Posterior cingulate gyrus (tissue), 11 donors: ENCODE measurements around the gene TGM1.
"Not testable (repeated sequence)": the region's sequence is repeated elsewhere in the genome, so short reads cannot be mapped to it uniquely, and the experiment has no call there.

Experiments
- DNase-seq, 10 donors: peaks; one replicate each; pipeline versions ENCODE4 v3.0.0 to v3.0.0-alpha.2; 2020 to 2021; ENCODE audit warnings: mixed read lengths in 3 of 10
- intact Hi-C: fragments of 100-400 bp; cut with DNase I; formaldehyde crosslinking; loops from one replicate; pipeline ENCODE4 v1.15.1; 2023

Gene TGM1

DNA sequence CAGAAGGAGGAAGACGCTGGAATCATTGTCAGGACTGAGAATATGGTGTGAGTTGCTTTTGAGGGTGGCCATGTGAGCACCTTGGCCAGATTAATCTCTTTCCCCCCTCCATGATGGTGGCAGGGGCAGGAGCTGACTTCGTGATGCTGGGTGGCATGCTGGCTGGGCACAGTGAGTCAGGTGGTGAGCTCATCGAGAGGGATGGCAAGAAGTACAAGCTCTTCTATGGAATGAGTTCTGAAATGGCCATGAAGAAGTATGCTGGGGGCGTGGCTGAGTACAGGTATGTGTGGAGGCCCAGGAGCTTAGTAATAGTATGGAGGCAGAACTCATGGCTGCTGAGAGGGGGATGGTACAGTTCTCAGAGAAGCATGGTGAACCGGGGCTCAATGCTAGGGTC, 24.9 kb downstream of the TGM1 start:
- intact Hi-C loops: no loop called here
- no peak for DNase-seq

DNA sequence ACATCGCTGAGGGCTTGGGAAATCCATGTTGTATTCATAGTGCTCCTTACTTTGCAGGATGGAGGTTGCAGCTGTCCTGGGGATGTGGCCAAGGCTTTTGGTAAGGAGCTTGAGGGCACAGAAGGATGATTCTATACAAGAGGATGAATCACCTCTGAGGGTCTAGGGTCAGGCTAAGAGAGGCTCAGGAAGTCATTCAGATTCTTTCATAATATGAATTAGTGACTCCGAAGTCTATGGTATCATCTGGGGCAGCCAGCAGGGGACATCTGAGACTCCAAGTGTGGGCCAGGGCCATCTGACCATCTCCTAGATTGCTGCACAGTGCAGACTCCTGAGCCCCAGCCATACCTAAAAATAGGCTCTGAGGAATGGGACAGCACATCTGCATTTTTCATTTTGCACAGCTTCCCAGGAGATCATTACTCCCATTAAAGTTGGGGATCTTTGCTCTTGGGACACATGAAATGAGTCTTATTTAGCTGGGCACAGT, 25.5 kb downstream of the TGM1 start:
- intact Hi-C loops: no loop called here

DNA sequence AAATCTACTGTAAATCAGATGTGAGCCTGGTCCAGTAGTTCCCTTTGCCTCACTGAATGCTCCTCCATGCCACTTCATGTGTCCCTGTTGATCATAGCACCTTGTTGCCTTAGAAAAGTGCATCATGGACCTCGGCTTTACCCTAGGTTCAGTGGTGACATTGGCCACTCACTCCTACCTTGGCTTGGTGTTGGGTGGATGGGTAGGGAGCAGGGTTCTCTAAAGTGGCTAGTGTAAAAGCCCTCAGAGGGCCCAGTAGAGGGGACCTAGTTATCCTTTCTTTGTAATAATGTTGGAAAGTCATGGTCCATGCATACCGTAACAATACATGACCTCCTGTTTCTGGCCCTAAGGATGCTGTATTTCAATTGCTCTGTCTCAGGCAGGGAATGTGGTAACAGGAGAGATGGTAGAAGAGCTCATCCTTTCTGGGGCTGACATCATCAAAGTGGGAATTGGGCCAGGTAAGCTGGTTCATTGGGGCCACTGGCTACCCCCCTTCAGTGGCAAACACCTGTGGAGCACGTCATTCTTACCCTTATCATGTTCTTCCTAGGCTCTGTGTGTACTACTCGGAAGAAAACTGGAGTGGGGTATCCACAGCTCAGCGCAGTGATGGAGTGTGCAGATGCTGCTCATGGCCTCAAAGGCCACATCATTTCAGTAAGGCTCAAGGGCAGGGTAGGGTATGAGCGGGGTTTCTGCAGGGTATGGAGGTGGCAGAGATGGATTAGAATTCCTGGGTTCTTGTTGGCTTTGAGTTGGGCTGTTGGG, 26.1 kb downstream of the TGM1 start:
- no peak for DNase-seq
- intact Hi-C loops: no loop called here

More for the DNA sequence above, 25.5 kb downstream of the TGM1 start:
- no peak for DNase-seq

DNA sequence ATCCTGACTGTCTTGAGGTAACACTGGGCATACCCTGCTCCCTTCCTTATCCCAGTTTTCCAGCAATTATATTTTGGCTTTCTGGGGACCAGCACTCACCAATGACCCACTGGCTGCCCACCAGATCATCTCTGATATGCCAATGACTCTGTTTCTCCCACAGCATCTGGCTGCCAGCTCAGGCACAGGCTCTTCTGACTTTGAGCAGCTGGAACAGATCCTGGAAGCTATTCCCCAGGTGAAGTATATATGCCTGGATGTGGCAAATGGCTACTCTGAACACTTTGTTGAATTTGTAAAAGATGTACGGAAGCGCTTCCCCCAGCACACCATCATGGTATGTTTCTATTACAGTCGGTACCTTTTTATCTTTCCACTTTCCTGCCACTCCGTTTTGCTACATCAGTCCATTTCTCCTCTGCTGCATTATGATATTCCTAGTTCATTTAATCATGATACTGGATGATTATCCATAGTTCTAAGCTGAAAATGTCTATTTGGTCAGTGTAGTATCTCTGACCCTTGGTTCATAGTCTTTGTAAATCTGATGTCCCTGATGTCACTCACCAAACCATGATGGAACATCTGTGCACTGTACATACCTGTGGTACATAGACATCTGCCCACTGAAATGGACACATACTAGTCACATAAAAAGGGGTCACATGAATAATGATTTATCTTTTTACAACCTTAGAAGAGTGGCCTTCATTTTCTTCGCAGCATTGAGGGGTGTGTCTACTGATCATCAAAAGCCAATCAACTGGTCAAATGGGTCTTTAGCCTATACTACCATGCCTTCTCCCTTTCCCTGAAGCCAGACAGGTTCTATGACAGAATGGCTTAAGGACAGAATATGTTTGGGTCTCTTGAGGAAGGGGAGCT, 26.9 kb downstream of the TGM1 start:
- intact Hi-C loops: no loop called here
- DNase-seq: no peak

DNA sequence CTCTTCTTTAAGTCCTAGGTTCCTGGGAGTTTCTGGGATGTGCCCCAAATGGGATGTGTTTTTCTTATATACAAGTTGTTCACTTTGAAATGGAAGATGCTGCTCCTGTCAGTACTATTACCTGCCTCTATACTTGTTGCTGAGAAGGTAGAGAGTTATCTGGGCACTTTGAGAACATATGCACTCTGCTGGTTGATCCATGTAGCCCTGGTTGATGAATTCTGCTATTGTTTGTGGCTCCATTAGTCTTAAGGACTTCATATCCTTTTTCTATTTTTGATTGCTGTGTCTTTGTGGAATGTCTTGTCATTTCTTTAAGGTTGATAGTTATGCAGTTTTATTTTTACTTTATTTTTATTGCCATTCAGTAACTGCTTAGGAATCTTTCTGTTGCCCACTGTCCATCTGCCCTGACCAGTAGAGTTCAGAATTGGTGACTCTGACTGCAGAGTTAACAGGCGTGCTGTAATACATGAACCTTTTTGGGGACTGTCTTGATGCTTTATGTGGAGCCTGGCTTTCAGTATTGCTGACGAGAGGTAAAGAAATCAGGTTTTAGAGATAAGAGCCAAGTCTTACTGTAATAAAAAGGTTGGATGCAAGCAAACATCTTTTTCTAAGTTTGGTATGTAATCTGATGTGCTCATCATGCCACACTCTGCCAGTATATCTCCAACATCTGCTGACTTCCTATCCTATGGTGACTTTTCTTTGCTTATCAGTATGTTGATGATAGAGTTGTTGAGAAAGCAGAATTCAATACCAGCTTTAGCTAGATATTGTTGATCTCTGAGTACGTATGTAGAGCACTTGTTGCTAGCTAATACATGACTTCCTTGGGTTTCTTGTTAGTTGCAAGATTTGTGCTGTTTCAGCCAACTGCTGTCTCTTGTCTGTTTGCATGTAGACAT, 28.6 kb downstream of the TGM1 start:
- intact Hi-C loops: no loop called here
- DNase-seq: no peak

DNA sequence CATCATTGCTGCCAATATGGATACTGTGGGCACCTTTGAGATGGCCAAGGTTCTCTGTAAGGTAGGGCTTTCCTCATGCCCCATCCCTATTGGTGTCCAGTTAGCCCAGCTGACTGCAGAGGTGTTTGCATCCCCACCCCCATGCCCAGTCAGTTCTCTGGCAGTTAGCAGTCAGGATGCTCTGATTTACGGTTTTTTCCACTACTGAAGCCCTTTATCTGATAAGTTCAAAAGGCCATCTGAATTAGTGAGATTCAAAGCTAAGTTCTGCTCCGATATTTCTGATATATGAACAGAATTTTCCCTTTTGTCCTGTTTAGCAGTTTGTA, 29.5 kb downstream of the TGM1 start:
- intact Hi-C loops: no loop called here
- no peak for DNase-seq

DNA sequence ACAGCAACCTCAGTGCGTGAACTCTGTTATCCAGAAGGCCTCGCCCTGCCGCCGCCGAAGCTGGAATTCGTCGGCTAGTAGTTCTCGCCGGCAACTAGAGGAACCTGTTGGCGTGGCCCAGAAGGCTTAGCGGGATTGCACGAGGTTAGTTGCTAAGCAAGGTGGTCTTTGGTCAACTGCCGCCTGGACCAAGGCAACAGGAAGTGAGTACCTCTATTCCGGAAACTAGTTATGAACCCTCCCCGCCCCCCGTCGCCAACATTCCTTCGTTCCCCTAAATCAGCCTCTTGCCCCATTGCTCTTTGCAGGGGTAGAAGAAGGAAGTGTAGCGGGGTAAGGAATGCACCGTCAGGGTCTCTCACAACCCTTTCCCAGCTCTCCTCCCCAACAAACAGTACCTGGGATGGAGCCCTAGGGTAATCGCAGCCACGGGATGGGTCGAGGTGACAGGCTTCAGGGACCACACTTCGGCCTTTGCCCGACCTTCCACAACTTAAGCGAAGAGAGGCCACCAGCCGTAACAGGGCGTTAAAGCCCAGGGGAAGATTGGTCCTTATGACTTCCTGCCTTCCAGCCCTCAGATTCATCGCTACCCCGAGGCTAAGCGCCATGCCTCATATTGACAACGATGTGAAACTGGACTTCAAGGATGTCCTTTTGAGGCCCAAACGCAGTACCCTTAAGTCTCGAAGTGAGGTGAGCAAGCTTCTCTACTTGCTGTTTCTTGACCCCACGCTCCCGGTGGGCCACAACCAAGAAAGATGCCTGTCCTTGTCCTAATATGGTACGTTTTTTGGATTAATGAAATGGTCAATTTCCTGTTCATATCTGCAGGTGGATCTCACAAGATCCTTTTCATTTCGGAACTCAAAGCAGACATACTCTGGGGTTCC, 30.1 kb downstream of the TGM1 start, which contains the start of gene GMPR2:
GMPR2 (plus strand) TSS at position 285 of the 893 bp plus-strand sequence; CDS start at position 610, 325 bp downstream.
- DNase-seq: peak in 1 of 10 donors; percentile 76
- intact Hi-C loops: loop anchor here (1.0 kb wide), 1 partner anchor 9 kb away; the partner anchor contains the start of gene TINF2

DNA sequence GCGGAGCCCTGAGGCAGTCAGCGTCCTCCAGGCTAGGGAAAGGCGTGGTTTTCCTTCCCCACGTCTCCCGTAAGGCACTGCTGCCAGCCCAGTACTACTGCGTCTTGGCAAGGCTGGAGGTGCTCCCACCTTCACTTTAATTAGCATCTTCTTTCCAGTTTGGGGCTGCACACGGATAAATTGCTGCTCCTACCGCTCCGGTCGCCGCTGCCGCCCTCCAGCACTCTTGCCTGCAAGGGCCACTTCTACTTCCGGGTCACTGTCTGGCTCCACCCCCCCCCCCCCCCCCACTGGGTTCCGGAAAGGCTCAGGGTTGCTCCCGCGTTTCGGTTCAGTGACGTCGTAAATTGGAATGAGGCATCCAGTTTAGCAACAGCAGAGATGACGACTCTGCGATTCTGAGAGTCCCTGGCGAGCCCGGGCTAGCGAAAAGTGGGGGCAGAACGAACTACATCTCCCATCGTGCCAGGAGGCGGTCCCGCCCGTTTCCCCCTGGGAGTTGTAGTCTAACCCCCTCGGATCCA, 30.8 kb downstream of the TGM1 start, which contains the start of gene NEDD8:
NEDD8 (minus strand) TSS at position 247 of the 524 bp plus-strand sequence; CDS start at position 147, 100 bp downstream.
- intact Hi-C loops: loop anchor here (1.0 kb wide), 1 partner anchor 10 kb away; the partner anchor contains the start of gene TINF2
- peak; percentile 88 to 99 (median 93) for DNase-seq

DNA sequence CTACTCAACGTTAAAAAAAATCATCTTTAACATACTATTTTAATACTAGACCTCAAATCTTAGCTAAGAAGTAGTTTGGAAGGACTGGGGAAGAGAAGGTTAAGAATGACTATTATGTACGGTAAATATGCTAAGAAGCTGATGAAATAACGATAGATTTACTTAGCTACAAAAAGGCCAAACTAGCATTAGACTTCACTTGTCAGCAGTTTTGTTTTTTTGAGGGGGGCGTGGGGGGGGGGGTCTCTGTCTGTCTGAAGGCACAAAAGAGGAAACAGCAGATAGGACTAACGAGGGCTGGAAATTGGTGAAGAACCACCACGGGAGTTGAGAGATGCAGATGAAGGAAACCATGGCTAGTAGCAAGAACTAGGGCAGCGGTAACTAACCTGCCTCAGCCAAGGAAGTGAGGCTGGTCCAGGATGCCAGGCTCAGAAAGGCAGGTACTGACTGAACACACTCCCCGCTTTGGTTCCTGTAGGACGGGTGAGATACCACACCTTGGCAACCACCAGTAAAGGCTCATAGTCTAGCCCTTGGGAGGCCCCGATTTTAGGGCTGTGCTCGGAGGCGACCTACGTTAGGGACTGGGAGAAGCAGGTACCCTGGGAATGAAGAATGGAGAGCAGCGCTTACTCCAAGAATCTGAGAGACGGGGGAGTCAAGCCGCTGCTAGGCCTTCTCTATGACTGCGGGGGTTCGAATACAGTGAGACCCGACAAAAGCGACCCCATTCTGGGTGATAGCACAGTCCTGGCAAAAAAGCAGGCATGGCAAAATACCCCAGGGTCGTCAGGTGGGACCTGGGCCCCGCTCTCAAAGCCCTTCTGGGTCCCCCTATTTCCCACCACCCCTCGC, 31.5 kb downstream of the TGM1 start:
- intact Hi-C loops: loop anchor here (1.0 kb wide), 1 partner anchor 11 kb away; the partner anchor contains the start of gene TINF2

DNA sequence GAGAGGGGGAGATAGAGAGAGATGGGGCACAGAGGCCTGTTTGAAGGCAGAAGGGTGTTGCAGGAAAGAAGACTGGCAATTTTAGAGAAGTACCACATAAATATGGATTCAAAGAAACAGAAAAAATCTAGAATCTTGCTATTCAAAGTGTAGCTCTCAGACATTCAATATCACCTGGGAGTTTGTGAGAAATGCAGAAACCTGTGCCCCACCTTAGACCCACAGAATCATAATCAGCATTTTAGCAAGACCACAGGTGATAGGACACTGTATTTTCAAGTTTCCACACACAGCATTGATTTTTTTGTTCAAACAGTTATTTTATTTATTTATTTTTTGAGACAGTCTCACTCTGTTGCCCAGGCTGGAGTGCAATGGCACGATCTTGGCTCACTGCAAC, 34.1 kb downstream of the TGM1 start:
- DNase-seq: no peak
- intact Hi-C loops: no loop called here

More for the DNA sequence above, 31.5 kb downstream of the TGM1 start:
- no peak for DNase-seq

DNA sequence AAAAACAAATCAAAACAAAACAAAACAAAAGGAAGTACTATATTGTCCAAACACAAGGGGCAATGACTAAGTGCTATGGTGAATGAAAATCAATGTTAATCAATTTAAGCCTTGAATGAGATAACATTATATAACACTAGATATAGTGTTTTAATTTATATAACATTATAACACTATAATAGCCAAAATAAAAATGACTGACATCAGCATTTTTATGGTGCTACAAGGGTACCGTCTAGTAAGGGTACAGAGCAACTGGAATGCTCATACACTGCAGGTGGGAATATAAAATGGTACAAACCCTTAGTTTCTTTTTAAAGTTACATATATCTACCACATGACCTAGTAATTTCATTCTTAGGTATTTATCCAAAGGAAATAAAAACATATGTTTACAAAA, 36.5 kb downstream of the TGM1 start:
- no peak for DNase-seq
- intact Hi-C loops: no loop called here

DNA sequence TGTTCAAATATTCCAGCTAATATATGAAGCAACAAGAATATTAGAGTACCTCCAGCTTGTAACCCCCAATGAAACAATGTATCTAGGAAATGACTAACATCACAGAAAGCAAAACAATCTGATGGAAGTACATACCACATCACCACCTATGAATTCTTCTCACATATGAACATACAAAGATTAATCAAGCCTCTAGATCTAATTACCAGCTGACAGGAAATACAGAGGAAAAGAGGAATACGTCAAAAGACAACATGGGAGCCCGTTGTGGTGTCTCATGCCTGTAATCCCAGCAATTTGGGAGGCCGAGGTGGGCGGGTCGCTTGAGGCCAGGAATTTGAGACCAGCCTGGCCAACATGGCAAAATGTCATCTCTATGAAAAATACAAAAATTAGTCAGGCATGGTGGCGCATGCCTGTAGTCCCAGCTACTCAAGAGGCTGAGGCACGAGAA, 38.3 kb downstream of the TGM1 start:
- intact Hi-C loops: no loop called here
- no peak for DNase-seq

DNA sequence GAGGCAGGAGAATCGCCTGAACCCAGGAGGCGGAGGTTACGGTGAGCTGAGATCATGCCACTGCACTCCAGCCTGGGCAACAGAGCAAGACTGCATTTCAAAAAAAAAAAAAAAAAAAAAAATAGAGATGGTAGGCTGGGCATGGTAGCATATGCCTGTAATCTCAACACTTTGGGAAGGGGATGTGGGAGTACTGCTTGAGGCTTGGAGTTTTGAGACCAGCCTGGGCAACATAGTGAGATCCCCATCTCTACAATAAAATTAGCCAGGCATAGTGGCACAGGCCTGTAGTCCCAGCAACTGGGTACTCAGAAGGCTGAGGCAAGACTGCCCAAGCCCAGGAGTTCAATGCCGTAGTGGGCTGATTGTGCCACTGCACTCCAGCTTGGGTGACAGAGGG, 40.0 kb downstream of the TGM1 start:
- intact Hi-C loops, DNase-seq: not testable (repeated sequence)

DNA sequence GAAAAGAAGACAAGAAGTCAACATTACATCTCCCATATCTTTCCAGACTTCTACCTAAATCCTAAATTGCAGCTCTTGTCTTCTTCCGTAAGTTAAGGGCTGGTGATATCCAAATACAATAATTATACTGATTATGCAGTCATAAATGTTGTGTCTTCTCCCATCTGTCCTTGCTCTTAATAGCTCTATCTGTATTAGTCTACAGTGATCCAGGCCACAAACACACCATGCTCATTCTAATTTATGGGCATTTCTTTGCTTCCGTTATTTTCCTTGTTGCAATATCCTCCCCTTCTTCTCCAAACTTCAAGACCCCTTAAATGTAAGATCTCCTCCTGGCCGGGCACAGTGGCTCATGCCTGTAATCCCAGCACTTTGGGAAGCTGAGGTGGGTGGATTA, 43.5 kb downstream of the TGM1 start:
- intact Hi-C loops: no loop called here
- DNase-seq: no peak

DNA sequence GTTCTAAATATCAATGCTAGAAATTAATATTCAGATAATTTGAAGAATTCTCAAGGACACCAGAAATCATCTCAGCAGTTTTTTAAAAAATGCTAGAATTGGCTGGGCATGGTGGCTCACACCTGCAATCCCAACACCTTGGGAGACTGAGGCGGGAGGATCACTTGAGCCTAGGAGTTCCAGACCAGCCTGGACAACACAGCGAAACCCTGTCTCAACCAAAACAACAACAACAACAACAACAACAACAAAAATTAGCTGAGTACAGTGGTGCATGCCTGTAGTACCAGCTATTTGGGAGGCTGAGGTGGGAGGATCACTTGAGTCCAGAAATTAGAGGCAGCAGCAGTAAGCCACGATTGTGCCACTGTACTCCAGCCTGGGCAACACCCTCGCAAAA, 43.9 kb downstream of the TGM1 start:
- intact Hi-C loops: no loop called here
- DNase-seq: no peak

DNA sequence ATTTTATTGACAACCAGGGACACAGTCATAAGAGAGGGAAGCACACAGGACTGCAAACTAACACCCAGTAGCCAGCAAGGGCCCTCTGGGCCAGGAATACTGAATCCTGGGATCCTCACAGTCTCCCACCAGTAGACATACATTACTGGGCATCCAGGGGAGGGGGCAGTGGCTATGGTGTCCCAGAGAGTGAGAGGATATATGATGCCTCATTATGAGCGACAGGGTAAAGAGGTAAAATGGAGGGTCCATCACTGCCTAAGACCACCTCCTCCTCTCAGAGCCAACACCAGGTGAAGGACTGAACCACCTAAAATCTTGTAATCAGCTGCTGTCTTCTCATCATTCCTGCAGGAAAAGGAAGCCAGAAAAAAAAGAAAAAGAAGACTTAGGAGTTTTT, 46.1 kb downstream of the TGM1 start:
- intact Hi-C loops, DNase-seq: not testable (repeated sequence)

DNA sequence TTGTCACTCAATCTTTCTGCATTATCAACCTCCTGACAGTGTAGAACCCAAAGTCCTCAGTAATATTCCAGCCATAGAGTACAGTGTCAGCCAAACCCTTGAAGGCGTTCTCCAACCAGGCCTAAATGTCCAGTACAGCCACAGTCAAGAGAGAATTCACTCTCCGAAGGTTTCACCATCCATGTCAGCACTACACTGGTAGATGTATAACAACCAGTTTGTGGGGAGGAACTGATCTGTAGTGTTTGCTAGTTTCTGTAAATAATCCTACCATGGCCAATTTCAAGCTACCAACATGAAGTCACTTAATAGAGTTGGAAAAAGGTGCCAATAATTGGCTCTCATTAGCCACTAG, 46.7 kb downstream of the TGM1 start:
- no peak for DNase-seq
- intact Hi-C loops: no loop called here
